C4-2B (cell line): ENCODE measurements around the gene AGL.

ENCODE experiments used
- ZFX ChIP-seq: fragments of 450-650 bp; IDR thresholded peaks from 2 replicates; pipeline ENCODE4 v1.6.1; 2017
- TF ChIP-seq, protein P1 (sequence below): fragments of 450-650 bp; conservative IDR thresholded peaks from 2 replicates; pipeline ENCODE4 v1.5.1; 2017; ENCODE audit warnings: mild to moderate bottlenecking

DNA sequence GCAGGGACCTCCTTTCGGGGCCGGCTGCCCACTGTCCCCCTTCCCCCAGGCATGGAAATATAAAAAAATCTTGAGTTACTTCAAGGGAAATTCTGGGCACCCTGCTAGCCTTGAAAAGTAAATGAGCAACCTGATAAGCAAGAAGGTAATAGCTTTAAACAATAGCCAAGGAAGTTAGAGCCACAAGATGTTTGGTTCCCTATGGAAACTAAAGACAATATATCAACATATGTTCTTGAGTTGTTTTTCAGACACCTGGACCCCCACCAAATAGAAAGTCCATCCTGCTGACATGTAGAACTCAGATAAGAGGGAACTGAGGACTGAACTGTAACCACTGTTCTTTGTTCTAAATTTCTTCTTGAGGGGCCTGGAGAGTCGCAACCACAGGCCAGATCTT lies 100.3 kb downstream of the AGL start:
- TF ChIP-seq, protein P1, sequence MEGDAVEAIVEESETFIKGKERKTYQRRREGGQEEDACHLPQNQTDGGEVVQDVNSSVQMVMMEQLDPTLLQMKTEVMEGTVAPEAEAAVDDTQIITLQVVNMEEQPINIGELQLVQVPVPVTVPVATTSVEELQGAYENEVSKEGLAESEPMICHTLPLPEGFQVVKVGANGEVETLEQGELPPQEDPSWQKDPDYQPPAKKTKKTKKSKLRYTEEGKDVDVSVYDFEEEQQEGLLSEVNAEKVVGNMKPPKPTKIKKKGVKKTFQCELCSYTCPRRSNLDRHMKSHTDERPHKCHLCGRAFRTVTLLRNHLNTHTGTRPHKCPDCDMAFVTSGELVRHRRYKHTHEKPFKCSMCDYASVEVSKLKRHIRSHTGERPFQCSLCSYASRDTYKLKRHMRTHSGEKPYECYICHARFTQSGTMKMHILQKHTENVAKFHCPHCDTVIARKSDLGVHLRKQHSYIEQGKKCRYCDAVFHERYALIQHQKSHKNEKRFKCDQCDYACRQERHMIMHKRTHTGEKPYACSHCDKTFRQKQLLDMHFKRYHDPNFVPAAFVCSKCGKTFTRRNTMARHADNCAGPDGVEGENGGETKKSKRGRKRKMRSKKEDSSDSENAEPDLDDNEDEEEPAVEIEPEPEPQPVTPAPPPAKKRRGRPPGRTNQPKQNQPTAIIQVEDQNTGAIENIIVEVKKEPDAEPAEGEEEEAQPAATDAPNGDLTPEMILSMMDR, result no peak
- TF ChIP-seq ZFX, result no peak
